HG03175 (cell line): ENCODE data around the gene STAG3.
A peak's percentile ranks its signal among the peaks of the same experiment; 100 is the strongest.
"Not testable (repeated sequence)": the region's sequence is repeated elsewhere in the genome, so short reads cannot be mapped to it uniquely, and the experiment has no call there.

Experiments used
- ATAC-seq: cut with Tn5 transposase; IDR thresholded peaks from one replicate; pipeline ENCODE4 v1.9.1; 2021; ENCODE audit warnings: mild to moderate bottlenecking, moderate library complexity; ENCODE audit not compliant: unreplicated experiment

The STAG3 gene, protein sequence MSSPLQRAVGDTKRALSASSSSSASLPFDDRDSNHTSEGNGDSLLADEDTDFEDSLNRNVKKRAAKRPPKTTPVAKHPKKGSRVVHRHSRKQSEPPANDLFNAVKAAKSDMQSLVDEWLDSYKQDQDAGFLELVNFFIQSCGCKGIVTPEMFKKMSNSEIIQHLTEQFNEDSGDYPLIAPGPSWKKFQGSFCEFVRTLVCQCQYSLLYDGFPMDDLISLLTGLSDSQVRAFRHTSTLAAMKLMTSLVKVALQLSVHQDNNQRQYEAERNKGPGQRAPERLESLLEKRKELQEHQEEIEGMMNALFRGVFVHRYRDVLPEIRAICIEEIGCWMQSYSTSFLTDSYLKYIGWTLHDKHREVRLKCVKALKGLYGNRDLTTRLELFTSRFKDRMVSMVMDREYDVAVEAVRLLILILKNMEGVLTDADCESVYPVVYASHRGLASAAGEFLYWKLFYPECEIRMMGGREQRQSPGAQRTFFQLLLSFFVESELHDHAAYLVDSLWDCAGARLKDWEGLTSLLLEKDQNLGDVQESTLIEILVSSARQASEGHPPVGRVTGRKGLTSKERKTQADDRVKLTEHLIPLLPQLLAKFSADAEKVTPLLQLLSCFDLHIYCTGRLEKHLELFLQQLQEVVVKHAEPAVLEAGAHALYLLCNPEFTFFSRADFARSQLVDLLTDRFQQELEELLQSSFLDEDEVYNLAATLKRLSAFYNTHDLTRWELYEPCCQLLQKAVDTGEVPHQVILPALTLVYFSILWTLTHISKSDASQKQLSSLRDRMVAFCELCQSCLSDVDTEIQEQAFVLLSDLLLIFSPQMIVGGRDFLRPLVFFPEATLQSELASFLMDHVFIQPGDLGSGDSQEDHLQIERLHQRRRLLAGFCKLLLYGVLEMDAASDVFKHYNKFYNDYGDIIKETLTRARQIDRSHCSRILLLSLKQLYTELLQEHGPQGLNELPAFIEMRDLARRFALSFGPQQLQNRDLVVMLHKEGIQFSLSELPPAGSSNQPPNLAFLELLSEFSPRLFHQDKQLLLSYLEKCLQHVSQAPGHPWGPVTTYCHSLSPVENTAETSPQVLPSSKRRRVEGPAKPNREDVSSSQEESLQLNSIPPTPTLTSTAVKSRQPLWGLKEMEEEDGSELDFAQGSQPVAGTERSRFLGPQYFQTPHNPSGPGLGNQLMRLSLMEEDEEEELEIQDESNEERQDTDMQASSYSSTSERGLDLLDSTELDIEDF

DNA sequence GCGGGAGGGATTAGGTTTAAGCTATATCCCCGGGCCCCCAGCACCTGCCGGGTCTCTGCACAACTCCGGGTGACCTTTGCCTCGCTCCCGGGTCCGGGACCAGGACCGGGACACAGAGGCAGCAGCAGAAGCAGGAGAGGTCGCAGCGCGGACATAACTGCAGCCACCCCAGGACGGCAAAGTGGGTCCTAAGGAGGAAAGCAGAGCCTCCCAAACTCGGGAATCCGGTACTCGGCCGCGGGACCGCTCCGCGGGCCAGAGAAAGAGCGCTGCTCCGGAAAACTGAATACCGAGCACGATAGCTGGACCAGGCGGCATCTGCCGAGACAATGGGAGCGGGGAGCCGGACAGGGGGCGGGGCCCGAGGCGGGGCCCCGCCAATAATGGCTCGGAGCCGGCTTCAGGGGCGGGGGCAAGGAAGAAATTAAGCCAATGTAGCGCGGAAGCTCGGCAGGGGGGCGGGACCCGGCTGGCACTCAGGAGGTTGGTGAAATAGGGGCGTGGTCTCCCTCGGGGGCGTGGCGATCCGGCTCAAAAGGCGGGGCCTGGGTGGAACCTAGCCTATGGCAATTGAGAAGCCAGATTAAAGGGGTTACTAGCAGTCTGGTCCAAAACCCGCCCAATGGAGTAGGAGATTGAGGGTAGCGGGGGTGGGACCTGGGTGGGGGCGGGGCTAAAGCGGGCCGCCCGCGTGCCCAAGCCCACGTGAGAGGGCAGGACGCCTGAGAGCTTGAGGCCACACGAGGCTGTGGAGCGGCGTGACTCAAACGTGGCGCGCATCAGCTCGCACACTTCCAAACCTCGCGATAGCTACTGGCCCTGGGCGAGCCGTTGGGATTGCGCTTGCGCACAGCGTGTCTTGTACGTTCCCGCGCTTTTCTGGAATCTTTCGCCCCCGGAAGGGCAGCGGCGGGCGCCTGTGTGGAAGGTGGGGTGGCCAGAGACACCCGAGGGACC is at the start of gene STAG3, which contains the start of gene GPC2:
Gene STAG3 (plus strand): TSS at position 874 of the 957 bp plus-strand sequence. CDS start 2,639 bp downstream, outside the sequence.
Gene GPC2 (minus strand): TSS at position 337 of the 957 bp plus-strand sequence. CDS start 182 bp downstream, at position 155.
- peak; percentile 91 for ATAC-seq

DNA sequence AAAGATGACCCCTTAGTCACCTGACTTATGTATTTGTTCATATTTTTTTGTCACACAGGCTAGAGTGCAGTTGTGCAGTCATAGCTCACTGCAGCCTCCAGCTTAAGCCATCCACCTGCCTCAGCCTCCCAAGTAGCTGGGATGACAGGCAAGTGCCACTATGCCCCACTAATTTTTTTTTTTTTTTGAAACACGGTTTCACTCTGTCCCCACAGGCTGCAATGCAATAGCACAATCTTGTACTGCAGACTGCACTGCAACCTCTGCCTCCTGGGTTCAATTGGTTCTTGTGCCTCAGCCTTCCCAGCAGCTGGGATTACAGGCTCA is 49.1 kb upstream of the STAG3 start:
- ATAC-seq: no peak

DNA sequence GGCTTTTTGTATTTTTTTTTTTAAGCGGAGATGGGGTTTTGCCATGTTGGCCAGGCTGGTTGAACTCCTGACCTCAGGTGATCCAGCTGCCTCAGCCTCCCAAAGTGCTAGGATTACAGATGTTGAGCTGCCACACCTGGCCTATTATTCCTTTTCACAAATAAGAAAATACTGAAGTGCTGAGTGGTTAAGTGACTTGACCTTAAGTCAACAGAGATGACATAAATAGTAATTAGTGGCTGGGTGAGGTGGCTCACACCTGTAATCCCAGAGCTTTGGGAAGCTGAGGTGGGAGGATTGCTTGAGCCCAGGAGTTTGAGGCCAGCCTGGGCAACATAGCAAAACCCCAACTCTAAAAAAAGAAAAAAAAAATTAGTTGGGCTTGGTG is 47.5 kb upstream of the STAG3 start:
- not testable (repeated sequence) for ATAC-seq

DNA sequence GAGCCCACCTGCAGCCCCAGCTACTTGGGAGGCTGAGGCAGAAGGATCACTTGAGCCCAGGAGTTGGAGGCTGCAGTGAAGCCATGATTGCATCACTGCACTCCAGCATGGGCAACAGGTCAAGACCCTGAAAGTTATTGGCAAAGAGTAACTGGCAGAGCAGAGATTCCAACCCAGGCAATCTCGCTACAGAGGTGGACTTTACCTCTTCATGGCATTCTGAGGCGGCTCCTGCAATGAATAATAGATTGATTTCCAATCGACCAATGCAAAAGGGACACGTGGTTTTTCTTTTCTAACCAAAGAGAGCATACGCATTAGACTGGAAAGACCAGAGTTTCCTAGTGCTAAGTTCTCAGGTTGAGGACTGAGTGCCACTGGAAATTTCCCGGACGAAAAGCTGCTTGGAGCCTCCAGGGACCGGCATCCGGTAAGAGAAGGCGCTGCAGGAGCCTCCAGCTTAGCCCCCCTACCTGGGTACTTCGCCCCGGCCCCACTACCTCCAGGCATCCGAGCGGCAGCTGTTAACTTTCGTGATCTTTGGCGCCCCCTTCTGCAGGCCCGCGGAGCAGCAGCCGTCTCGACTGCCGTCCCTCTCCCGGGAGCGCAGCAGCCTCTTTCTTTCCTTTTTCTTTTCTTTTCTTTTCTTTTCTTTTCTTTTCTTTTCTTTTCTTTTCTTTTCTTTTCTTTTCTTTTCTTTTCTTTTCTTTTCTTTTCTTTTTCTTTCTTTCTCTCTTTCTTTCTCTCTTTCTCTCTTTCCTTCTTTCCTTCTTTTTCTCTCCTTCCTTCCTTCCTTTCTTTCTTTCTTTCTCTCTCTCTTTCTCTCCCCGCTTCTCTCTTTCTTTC is 46.9 kb upstream of the STAG3 start:
- ATAC-seq: no peak

DNA sequence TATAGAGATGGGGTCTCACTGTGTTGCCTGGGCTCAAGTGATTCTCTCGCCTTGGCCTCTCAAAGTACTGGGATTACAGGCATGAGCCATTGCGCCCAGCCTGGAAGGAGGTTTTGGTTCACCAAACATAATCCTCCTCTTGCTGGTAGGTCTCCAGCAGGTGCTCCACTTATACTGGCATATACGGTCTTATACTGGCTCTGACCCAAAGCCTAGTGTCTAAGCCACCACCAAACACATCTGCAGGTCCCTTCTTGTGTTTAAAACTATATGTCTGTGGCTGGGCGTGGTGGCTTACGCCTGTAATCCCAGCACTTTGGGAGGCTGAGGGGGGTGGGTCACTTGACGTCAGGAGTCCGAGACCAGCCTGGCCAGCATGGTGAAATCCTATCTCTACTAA is 45.6 kb upstream of the STAG3 start:
- ATAC-seq: no peak

DNA sequence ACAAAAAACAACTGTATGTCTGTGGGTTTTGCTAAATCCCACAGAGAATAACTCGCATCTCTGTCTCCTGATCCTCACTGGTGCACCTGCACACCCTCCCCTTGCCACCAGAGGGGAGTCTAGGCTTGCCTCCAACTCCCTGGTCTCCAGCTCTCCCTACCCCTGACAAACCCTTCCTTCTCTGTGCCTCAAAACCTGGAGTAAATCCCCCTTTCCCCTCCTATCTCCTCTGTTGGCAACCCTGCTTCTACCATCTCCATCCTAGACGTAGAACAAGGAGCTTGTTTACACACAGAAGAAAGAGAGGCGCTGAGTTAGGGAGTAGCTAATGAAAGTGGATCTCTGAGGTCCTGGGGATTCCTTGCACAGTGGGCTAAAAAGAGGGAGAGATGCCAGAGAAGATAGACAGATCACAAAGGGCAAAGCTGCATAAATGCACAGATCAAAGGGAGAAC is 45.0 kb upstream of the STAG3 start:
- peak; percentile 73 for ATAC-seq

DNA sequence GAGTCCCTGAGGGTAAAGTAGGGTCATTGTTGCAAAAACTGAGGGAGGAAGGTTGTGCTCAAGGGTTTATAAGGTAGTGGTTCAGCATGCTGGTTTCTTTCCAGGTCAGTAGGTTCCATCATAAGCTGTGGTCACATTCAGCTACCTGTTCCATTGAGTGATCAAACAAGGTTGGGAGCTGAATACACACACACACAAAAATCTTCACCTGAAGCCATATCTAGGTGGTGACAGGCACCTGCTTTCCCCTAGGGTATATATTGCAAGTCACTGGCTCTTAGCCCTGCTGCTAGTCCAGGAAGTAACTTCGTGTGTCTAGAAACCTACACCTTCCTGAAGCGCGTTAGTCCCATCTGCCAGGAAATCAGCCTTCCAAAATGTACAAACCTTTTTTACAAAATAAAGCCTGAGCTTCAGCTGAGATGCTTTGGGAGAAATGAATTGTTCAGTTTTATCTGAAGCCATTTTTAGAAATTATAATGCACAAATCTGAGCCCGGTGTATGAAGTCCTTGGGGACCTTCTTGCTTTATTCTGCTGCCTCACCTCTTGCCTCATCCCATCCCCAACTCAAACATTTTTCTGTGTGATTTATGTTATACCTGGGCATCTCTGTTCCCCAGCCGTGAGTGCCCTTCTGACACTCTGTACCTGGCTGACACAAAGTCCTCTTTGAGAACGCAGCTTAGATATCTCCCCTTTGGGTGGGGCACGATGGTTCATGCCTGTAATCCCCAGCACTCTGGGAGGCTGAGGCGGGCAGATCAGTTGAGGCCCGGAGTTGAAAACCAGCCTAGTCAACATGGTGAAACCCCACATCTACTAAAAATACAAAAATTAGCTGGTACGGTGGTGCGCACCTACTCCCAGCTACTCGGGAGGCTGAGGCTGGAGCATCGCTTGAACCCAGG is 39.6 kb upstream of the STAG3 start:
- no peak for ATAC-seq

DNA sequence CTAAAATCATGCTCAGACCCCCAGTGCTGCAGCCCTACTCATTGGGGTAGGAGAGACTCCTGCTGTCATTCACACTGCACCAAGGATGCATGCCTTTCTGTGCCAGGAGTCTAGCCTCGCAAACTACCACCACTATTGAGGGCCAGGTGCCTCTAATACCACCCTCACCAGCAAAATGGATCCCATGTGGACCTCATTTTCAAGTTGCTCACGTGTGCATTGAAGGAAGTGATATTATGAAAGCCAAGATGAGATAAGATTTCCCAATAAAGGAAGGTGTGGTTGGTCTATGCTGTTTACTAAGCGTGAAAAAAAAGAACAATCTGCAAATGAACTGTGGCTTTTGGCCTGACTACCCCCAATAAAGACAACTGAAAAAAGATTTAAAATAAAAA is 36.2 kb upstream of the STAG3 start:
- ATAC-seq: no peak

DNA sequence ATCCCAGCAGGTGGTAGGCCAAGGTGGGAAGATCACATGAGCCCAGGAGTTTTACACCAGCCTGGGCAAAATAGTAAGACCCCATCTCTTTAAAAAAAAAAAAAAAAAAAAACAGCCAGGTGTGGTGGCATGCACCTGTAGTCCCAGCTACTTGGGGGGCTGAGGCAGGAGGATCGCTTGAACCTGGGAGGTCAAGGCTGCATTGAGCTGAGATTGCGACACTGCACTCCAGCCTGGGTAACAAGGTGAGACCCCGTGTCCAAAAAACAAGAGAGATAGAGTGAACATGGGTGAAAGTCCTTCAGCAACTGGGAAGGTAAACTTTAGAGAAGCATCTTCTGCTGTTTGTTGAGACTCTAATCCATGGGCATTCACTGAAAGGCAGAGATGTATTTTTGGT is 35.3 kb upstream of the STAG3 start:
- ATAC-seq: no peak

DNA sequence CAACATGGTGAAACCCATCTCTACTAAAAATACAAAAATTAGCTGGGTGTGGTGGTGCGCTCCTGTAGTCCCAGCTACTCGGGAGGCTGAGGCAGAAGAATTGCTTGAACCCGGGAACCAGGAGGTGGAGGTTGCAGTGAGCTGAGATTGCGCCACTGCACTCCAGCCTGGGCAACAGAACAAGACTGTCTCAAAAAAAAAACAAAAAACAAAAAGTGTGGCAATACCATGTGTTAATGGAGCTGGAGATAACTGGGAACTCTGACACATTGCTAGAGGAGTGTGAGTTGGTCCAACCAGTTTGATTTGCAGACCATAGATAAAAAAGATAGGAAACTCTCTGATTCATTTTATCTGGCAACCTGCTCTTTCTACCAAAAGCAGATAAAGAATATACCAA is 31.4 kb upstream of the STAG3 start:
- ATAC-seq: not testable (repeated sequence)

DNA sequence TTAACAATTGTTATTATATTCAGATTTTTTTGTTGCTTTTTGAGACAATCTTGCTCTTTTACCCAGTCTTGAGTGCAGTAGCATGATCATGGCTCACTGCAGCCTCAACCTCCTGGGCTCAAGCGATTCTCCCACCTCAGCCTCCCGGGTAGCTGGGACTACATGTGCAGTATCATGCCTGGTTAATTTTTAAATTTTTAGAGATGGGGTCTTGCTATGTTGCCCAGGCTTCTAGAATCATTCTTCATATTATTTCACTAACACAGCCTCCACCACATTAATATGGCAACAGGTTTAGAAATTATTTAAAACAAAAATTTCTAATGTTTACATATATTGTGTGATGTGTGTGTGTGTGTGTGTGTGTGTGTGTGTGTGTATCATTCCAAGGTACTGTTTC is 30.4 kb upstream of the STAG3 start:
- ATAC-seq: no peak

DNA sequence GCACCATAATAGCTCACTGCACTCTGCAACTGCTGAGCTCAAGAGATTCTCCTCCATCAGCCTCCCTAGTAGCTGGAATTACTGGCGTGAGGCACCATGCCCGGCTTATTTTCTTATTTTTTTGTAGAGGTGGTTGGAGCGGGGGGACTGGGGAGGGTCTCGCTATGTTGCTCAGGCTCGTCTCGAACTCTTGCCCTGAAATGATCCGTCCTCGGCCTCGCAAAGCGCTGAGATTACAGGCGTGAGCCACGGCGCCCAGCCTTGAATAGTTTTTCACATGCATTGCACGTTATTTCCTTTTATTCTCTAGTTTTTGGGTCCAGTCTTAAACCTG is 29.5 kb upstream of the STAG3 start:
- no peak for ATAC-seq

DNA sequence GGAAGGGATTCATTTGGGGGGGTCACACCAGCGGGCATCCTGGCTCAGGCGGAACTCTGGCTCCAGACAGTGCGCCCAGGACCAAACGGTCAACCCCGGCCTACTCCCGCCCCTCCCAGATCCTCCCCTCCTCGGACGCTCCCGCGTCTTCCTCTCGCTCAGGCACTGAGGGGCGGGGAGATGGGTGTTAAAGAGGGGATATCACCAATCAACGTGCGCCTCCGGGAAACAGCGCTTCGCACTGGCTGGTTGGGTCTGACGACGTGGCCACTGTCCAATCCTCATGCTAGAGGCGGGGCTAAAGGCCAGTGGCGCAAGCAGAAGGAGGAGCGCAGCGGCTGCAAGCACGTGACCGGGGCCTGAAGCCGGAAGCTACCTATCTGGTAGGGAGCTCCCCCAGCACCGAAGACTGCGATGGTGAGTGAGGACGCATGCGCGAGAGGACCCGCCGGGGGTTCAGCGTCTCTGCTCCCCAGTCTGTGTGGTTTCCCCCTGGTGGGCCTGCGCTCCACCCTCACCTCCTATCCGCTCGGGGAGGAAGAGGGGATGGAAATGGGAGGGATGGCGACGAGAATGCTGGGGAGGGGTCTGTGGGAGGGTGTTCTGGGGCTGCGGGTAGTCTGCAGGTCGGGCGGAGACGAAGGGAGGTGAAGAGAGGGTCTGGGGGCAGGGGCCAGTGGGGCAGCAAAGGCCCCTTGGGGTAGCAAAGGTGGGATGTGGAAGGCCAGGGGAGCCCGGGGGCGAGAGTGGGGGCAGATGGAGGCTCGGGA is 29.0 kb upstream of the STAG3 start, which contains the start of gene LAMTOR4:
Gene LAMTOR4 (plus strand): TSS at position 360 of the 770 bp plus-strand sequence. CDS start 55 bp downstream, at position 415.
- peak; percentile 99 for ATAC-seq

DNA sequence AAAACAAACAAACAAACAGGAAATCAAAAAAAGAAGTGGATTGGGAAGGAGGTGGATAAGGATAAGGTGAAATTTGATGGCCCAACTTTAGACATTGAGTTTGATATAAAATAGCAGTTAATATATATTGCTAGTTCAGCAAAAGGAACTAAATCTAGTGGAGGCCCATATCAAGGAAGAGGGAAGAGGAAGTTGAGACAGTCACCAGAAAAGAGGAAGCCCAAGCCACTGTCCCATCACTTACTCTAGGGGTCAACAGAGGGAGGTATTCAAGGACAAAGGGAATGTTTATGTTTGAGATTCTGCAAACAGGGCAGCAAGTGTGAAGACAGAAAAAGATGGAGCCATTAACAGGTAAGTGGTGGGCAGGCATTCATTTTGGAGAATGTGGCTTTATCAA is 25.3 kb upstream of the STAG3 start:
- no peak for ATAC-seq

DNA sequence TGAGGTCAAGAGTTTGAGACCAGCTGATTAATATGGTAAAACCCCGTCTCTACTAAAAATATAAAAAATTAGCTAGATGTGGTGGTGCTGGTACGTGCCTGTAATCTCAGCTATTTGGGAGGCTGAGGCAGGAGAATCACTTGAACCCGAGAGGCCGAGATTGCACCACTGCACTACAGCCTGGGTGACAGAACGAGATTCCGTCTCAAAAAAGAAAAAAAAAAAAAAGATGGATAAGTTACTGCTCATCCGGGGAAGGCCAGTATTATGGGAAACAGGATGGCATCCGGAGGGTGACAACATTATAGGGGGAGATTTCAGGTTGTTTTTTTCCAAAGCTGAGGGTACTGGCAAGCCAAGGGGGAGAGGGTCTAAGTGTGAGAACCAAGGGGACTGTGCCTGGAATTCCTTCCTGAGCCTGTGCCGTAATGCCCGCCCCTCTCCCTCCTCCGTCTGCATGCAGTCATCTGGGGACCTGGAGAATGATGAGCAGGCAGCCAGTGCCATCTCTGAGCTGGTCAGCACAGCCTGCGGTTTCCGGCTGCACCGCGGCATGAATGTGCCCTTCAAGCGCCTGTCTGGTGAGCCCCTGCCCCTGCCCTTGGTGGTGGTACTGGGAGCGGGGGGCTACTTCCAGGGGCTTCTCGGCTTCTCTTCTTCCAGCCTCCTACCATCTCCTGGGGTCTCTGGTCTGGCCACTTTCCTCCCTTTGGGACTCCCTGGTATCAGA is 24.6 kb upstream of the STAG3 start:
- ATAC-seq: no peak

DNA sequence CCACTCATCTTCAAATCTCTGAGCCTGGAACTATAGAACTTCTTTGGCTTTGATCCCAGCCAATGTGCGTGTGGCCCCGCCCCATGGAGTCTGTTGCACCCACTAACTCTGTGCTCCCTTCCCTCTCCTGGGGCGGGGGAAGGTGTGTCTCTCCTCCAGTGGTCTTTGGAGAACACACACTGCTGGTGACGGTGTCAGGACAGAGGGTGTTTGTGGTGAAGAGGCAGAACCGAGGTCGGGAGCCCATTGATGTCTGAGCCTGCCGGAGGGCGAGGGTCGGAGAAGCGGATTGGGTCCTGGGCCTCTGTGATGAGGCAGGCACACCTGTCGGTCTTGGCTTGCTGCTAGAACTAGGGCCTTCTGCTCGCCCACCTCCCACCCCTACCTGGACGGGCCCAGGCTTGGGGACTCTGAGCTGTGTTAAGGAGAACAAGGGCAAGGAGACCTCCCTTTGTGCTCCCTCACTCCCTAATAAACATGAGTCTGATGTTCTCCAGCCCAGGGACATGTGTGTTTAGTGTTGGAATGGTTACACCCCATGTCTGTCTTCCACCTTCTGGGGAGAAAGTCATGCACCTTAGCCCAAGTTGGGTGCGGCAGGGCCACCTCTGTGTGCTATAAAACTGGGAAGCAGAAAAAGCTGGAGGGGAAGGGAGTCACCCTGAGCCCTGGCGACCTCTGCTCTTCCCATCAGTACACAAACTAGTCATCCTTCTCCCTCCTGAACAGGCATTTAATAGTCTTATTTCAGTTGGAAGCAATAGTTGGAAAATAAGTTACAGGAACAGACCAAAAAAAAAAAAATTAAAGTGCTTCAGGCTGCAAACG is 23.8 kb upstream of the STAG3 start:
- no peak for ATAC-seq
